ENCODE results near the gene SCGB1D4. TPM values are rescaled to one million over a fixed set of nuclear protein-coding genes. Genes with fewer than 3 reads are reported as not detected.

Gene SCGB1D4
- total and polyA plus RNA-seq, 2 of the 4 experiments (the other 2 are of a cell fraction), result not detected

DNA sequence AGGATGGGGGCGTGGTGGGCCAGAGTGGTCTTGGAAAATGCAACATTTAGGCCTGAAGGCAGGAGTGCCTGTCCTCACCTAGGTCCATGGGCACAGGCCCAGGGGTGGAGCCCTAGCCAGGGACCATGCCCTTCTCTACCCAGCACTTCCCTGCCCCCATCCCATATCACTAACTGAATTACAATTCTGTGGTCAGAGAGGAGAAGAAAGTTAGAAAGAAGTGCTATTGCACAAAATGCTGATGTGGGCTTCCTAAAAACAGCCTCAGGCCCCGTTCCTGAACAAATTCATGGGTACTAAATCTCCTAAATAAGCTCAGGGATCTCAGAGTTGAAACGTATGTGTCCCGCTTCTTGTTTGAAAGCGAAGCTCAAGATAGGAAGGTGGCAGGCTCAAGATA lies 34.9 kb upstream of the SCGB1D4 start:
- Histone ChIP-seq H2BK20ac (ENCODE audit: low read depth, low read length) (no peak overlapping the region), H2AFZ (replicated peaks; ENCODE audit: low read length, poor library complexity) (no peak overlapping the region), H3K14ac (replicated peaks; ENCODE audit: low read depth, low read length) (no peak overlapping the region), H3K18ac (ENCODE audit: low read depth, low read length) (no peak overlapping the region), H3K36me3 (ENCODE audit: control insufficient read depth, insufficient read depth, low read length) (no peaks in the 10 kb centered on the region), H3K9me3 (ENCODE audit: control insufficient read depth, insufficient read depth, low read length) (no peaks in the 10 kb centered on the region), H2BK120ac (ENCODE audit: low read depth, low read length) (no peak overlapping the region), H3K79me1 (ENCODE audit: low read depth in 1 of 2, low read length in 2 of 2) (no peaks in the 10 kb centered on the region), H3K4me1 (ENCODE audit: control insufficient read depth, insufficient read depth, low read length) (no peaks in the 10 kb centered on the region), H2BK5ac (ENCODE audit: low read depth, low read length, poor library complexity, severe bottlenecking) (no peak overlapping the region), H4K20me1 (ENCODE audit: insufficient read depth, low read length) (no peaks in the 10 kb centered on the region), H3K56ac (ENCODE audit: extremely low read depth, insufficient read depth, low read length) (no peak overlapping the region), H4K5ac (ENCODE audit: low read depth, low read length) (no peak overlapping the region), H3K27ac (ENCODE audit: insufficient read depth, low read length) (no peak overlapping the region), H3K9ac (ENCODE audit: low read depth, low read length) (no peak overlapping the region), H4K8ac (ENCODE audit: low read depth in 2 of 2, low read length in 2 of 2) (no peak overlapping the region), H2BK15ac (ENCODE audit: low read depth, low read length) (no peak overlapping the region), H3K9me1 (ENCODE audit: insufficient read depth, low read length) (no peaks in the 10 kb centered on the region), H3K4me2 (ENCODE audit: low read depth, low read length) (no peak overlapping the region), H2AK5ac (ENCODE audit: low read depth, low read length) (no peak overlapping the region), H3K27me3 (ENCODE audit: control insufficient read depth, insufficient read depth, low read length) (peaks cover 53% of the 10 kb centered on the region), H4K91ac (ENCODE audit: insufficient read depth, low read depth, low read length) (no peak overlapping the region), H2AK9ac (replicated peaks; ENCODE audit: low read depth, low read length, poor library complexity) (no peak overlapping the region), H3K4ac (ENCODE audit: low read depth, low read length) (no peak overlapping the region), H3K4me3 (ENCODE audit: insufficient read depth, low read depth, low read length) (no peak overlapping the region), H3K23ac (ENCODE audit: low read depth, low read length) (no peak overlapping the region)
- in situ Hi-C loops (cut with MboI; ENCODE audit: low sequenced_read_pairs), result no loop called here
- ChIA-PET CTCF (no interaction called here), POLR2A (ENCODE audit: unreplicated experiment) (no interaction called here)
- no peak for DNase-seq
- ATAC-seq (ENCODE audit: low read depth), result no peak
- TF ChIP-seq RCOR1 (IDR thresholded peaks at IDR 0.05; ENCODE audit: insufficient replicate concordance, low read length) (no peak), RFX5 (IDR thresholded peaks at IDR 0.05; ENCODE audit: low read depth, low read length) (no peak), MAFK (IDR thresholded peaks at IDR 0.05; ENCODE audit: low read depth, low read length) (no peak), BHLHE40 (IDR thresholded peaks at IDR 0.05; ENCODE audit: low read depth, low read length) (no peak), NFE2L2 (IDR thresholded peaks at IDR 0.05; ENCODE audit: low read depth, low read length) (no peak), FOS (IDR thresholded peaks at IDR 0.05; ENCODE audit: low read depth, low read length) (no peak), MAZ (IDR thresholded peaks at IDR 0.05; ENCODE audit: borderline replicate concordance, low read depth, low read length) (no peak)
- TF ChIP-seq, protein P1, sequence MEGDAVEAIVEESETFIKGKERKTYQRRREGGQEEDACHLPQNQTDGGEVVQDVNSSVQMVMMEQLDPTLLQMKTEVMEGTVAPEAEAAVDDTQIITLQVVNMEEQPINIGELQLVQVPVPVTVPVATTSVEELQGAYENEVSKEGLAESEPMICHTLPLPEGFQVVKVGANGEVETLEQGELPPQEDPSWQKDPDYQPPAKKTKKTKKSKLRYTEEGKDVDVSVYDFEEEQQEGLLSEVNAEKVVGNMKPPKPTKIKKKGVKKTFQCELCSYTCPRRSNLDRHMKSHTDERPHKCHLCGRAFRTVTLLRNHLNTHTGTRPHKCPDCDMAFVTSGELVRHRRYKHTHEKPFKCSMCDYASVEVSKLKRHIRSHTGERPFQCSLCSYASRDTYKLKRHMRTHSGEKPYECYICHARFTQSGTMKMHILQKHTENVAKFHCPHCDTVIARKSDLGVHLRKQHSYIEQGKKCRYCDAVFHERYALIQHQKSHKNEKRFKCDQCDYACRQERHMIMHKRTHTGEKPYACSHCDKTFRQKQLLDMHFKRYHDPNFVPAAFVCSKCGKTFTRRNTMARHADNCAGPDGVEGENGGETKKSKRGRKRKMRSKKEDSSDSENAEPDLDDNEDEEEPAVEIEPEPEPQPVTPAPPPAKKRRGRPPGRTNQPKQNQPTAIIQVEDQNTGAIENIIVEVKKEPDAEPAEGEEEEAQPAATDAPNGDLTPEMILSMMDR (conservative IDR thresholded peaks at IDR 0.05; ENCODE audit: low read depth, low read length), result no peak
- TF ChIP-seq, protein P2, sequence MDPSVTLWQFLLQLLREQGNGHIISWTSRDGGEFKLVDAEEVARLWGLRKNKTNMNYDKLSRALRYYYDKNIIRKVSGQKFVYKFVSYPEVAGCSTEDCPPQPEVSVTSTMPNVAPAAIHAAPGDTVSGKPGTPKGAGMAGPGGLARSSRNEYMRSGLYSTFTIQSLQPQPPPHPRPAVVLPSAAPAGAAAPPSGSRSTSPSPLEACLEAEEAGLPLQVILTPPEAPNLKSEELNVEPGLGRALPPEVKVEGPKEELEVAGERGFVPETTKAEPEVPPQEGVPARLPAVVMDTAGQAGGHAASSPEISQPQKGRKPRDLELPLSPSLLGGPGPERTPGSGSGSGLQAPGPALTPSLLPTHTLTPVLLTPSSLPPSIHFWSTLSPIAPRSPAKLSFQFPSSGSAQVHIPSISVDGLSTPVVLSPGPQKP (IDR thresholded peaks at IDR 0.05; ENCODE audit: borderline replicate concordance, low read depth, low read length), result no peak
- intact Hi-C loops (cut with micrococcal nuclease), result no loop called here
- BruUV-seq (replicated peaks), result no TSS peak
- dilution Hi-C loops (cut with HindIII; ENCODE audit: low sequenced_read_pairs, unreplicated experiment), result no loop called here
- 73% methylated on average over 3 of the region's 5 CpGs; no CpG with 5 or more reads in 1 of the 2 experiments for WGBS, 2 experiments (ENCODE audit: extremely low coverage in 2 of 2, insufficient read length in 1 of 2)
